ENCODE measurements around the gene AMPD3.

GRCh38 chr11:10506008-10506370 lies 50.9 kb downstream of the AMPD3 start:
- TF ChIP-seq CTCF (optimal IDR thresholded peaks at IDR 0.05 in 1 of 3, IDR thresholded peaks at IDR 0.05 in 1 of 3, conservative IDR thresholded peaks at IDR 0.05 in 1 of 3; ENCODE audit: extremely low read depth in 1 of 3, insufficient read depth in 2 of 3, low read length in 3 of 3) (no peak), EZH2 (IDR thresholded peaks at IDR 0.05; ENCODE audit: low read length) (no peak)

Measured in keratinocyte (primary cell).